Endothelial cell of umbilical vein (primary cell): ENCODE measurements around the gene CDKN1A. TPM values are rescaled to one million over a fixed set of nuclear protein-coding genes. Genes with fewer than 3 reads are reported as not detected.

Source experiments
- BruUV-seq: library from RNA; stranded (reverse); fragments of 400-500 nt; replicated peaks from 2 replicates; lab custom pipeline; 2021; lab: Mats Ljungman, UMichigan
- CTCF ChIA-PET: fragments of 300-600, 350-600 bp; sonication (Branson Sonifier 250); formaldehyde crosslinking; loops from one replicate; lab custom pipeline; 2021; ENCODE audit warnings: antibody characterized with exemption, inconsistent platforms; lab: Charles Lee
- POLR2A ChIA-PET: fragments of 300-600, 350-600 bp; sonication (Branson Sonifier 250); formaldehyde crosslinking; loops from one replicate; lab custom pipeline; 2021; ENCODE audit warnings: antibody characterized with exemption, inconsistent platforms; lab: Charles Lee
- DNase-seq: peaks from one replicate; pipeline ENCODE4 v3.0.0-alpha.2; 2011; ENCODE audit warnings: low read depth, low spot score
- FAIRE-seq: peaks from 2 replicates; lab custom pipeline; 2011; peaks lifted over from hg19 to GRCh38; lab: Jason Lieb, UNC
- H2AFZ ChIP-seq: 2 replicates; pipeline ENCODE4 v1.6.0; 2012; ENCODE audit warnings: low read depth, low read length, control low read depth, inconsistent platforms
- H3K27ac ChIP-seq: 2 replicates; pipeline ENCODE4 v1.5.1; 2011; ENCODE audit warnings: low read depth, mild to moderate bottlenecking, control low read depth, low read length, moderate library complexity; ENCODE audit not compliant: insufficient read depth
- H3K27me3 ChIP-seq, 2 experiments: 2 replicates each; pipeline versions ENCODE4 v1.6.0 to v1.6.1; 2011; ENCODE audit warnings: low read length in 2 of 2, mixed read lengths in 1 of 2; ENCODE audit not compliant: control insufficient read depth in 2 of 2, insufficient read depth in 2 of 2
- H3K36me3 ChIP-seq, 2 experiments: 2 replicates in 1 of 2; 3 replicates in 1 of 2; pipeline ENCODE4 v1.5.1; 2011; ENCODE audit warnings: low read length in 2 of 2, mild to moderate bottlenecking in 1 of 2, moderate library complexity in 1 of 2; ENCODE audit not compliant: control insufficient read depth in 2 of 2, insufficient read depth in 2 of 2; ENCODE audit errors: extremely low read depth in 1 of 2
- H3K4me1 ChIP-seq: 3 replicates; pipeline ENCODE4 v1.5.1; 2011; ENCODE audit warnings: mild to moderate bottlenecking, low read length; ENCODE audit not compliant: control insufficient read depth, insufficient read depth; ENCODE audit errors: extremely low read depth
- H3K4me2 ChIP-seq: 2 replicates; pipeline ENCODE4 v1.6.1; 2011; ENCODE audit warnings: low read length, control low read depth, mixed read lengths; ENCODE audit not compliant: insufficient read depth
- H3K4me3 ChIP-seq, 3 experiments: fragments of 200-600 bp in 1 of 3; sonication (generic), shearing (Covaris generic) in 1 of 3; replicated peaks in 1 of 3; 2 replicates each; pipeline ENCODE4 v1.5.1; 2011 to 2016; ENCODE audit warnings: control low read depth in 3 of 3, low read length in 3 of 3, mild to moderate bottlenecking in 2 of 3, inconsistent platforms in 1 of 3, low read depth in 1 of 3, moderate library complexity in 1 of 3; ENCODE audit not compliant: insufficient read depth in 1 of 3
- H3K79me2 ChIP-seq: 2 replicates; pipeline ENCODE4 v1.6.0; 2012; ENCODE audit warnings: low read length, inconsistent platforms; ENCODE audit not compliant: control insufficient read depth, insufficient read depth
- H3K9ac ChIP-seq: replicated peaks from 2 replicates; pipeline ENCODE3; 2011; ENCODE audit warnings: low read length, control low read depth; ENCODE audit not compliant: insufficient read depth; ENCODE audit errors: extremely low read depth
- H3K9me1 ChIP-seq: replicated peaks from 3 replicates; pipeline ENCODE4 v1.6.0; 2011; ENCODE audit warnings: mild to moderate bottlenecking, low read length; ENCODE audit not compliant: control insufficient read depth, insufficient read depth; ENCODE audit errors: extremely low read depth
- H3K9me3 ChIP-seq: replicated peaks from 2 replicates; pipeline ENCODE4 v1.5.1; 2012; ENCODE audit warnings: low read length, inconsistent platforms; ENCODE audit not compliant: control insufficient read depth, insufficient read depth
- H4K20me1 ChIP-seq: replicated peaks from 2 replicates; pipeline ENCODE3; 2011; ENCODE audit warnings: mild to moderate bottlenecking, low read length; ENCODE audit not compliant: control insufficient read depth, insufficient read depth; ENCODE audit errors: extremely low read depth
- EZH2 ChIP-seq: IDR thresholded peaks from 2 replicates; pipeline ENCODE4 v1.6.1; 2012; ENCODE audit warnings: borderline replicate concordance, low read depth, mild to moderate bottlenecking, moderate library complexity, low read length, inconsistent platforms; ENCODE audit not compliant: severe bottlenecking
- FOS ChIP-seq: IDR thresholded peaks from 2 replicates; pipeline ENCODE4 v1.6.1; 2011; ENCODE audit warnings: mild to moderate bottlenecking, low read length, moderate library complexity, borderline replicate concordance; ENCODE audit not compliant: insufficient read depth
- GATA2 ChIP-seq: IDR thresholded peaks from 2 replicates; pipeline ENCODE4 v1.7.0; 2011; ENCODE audit warnings: low read depth, mild to moderate bottlenecking, moderate library complexity, mixed read lengths, low read length; ENCODE audit not compliant: insufficient read length, insufficient read depth
- JUN ChIP-seq: IDR thresholded peaks from 2 replicates; pipeline ENCODE4 v1.6.1; 2011; ENCODE audit warnings: borderline replicate concordance, low read depth; ENCODE audit not compliant: insufficient read length, insufficient read depth
- MAX ChIP-seq: IDR thresholded peaks from 2 replicates; pipeline ENCODE4 v1.6.1; 2011; ENCODE audit not compliant: insufficient read depth, insufficient read length
- MYC ChIP-seq: IDR thresholded peaks from one replicate; pipeline ENCODE4 v1.6.1; 2011; ENCODE audit warnings: mild to moderate bottlenecking, low read depth, low read length
- POLR2A ChIP-seq: IDR thresholded peaks from 2 replicates; pipeline ENCODE4 v1.6.1; 2012; ENCODE audit warnings: low read depth, mild to moderate bottlenecking, control low read depth, low read length
- POLR2AphosphoS5 ChIP-seq: IDR thresholded peaks from 2 replicates; pipeline ENCODE4 v1.6.1; 2012; ENCODE audit warnings: low read depth, mild to moderate bottlenecking, control low read depth, low read length, moderate library complexity; ENCODE audit not compliant: insufficient read depth
- dilution Hi-C: fragments of 300-500 bp; cut with MboI; formaldehyde crosslinking; loops from one replicate; pipeline ENCODE4 v1.15.0; 2019; ENCODE audit warnings: low sequenced_read_pairs; ENCODE audit not compliant: extremely low pct_ligation_motif_present
- intact Hi-C: fragments of 100-400 bp; cut with micrococcal nuclease; formaldehyde crosslinking; loops from one replicate; pipeline ENCODE4 v1.10.0; 2022
- polyA plus RNA-seq, 4 experiments: library from polyadenylated mRNA; depleted of rRNA in 3 of 4; stranded (reverse) in 3 of 4; unstranded in 1 of 4; fragments of >200 nt; gene quantifications; 2 replicates each; pipeline versions ENCODE4 v1.2.1 to v1.2.3, GENCODE V29; 2011 to 2012; ENCODE audit warnings: missing spikeins in 1 of 4
- total RNA-seq: library from RNA; stranded (reverse); gene quantifications from 2 replicates; pipeline ENCODE4 v1.2.3, GENCODE V29; 2021
- TF ChIP-seq, protein P1 (sequence below), 2 donors: IDR thresholded peaks; 1 replicate in 1 of 2; 2 replicates in 1 of 2; pipeline ENCODE4 v1.5.1; 2011; ENCODE audit warnings: low read length in 2 of 2, mild to moderate bottlenecking in 2 of 2, moderate library complexity in 2 of 2, control low read depth in 1 of 2, inconsistent platforms in 1 of 2, low read depth in 1 of 2; ENCODE audit not compliant: insufficient read depth in 1 of 2; ENCODE audit errors: extremely low read depth in 1 of 2

CDKN1A gene
- total and polyA plus RNA-seq, 2 donors (not counting 3 experiments of a cell fraction or from before 2014, with no cell fraction given): 170 to 238 TPM

DNA sequence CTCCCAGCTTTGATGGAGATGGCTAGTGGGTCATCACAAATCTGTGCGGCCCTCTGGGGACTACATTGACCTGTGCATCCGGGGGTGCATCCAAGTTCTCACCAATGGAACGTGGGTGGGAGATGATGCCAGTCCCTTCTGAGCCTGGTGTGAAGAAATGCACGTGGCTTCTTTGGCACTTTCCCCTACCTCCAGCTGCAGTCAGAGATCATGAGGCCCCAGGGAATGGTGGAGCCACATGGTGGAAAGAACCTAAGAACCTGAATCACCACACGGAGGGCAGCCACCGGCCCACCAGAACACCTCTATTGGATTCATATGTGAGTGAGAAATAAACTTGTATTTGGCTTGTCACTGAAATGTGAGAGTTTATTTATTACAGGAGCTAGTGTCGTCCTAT lies 9.9 kb upstream of the CDKN1A start:
- Histone ChIP-seq H3K4me2 (no peak overlapping the region), H3K79me2 (no peaks in the 10 kb centered on the region), H3K9me1 (no peaks in the 10 kb centered on the region), H2AFZ (no peak overlapping the region), H3K9me3 (no peaks in the 10 kb centered on the region), H3K9ac (no peak overlapping the region), H3K36me3 (no peaks in the 10 kb centered on the region), H3K4me1 (no peaks in the 10 kb centered on the region), H3K27me3 (no peaks in the 10 kb centered on the region), H4K20me1 (no peaks in the 10 kb centered on the region), H3K4me3 (no peak overlapping the region), H3K27ac (no peak overlapping the region)
- dilution Hi-C loops: no loop called here
- ChIA-PET CTCF (interaction anchor here (1.0 kb wide), 1 partner anchor 8 kb away, joined by 3 read pairs; no protein-coding TSS in a partner anchor), POLR2A (interaction anchor here (0.8 kb wide), 1 partner anchor 10 kb away, joined by 3 read pairs; the partner anchor contains the start of gene CDKN1A)
- DNase-seq (no peak), FAIRE-seq (no peak)
- intact Hi-C loops: no loop called here
- TF ChIP-seq MYC (no peak), POLR2AphosphoS5 (no peak), POLR2A (no peak), JUN (no peak), MAX (no peak), EZH2 (no peak), GATA2 (no peak), FOS (no peak)
- TF ChIP-seq, protein P1, sequence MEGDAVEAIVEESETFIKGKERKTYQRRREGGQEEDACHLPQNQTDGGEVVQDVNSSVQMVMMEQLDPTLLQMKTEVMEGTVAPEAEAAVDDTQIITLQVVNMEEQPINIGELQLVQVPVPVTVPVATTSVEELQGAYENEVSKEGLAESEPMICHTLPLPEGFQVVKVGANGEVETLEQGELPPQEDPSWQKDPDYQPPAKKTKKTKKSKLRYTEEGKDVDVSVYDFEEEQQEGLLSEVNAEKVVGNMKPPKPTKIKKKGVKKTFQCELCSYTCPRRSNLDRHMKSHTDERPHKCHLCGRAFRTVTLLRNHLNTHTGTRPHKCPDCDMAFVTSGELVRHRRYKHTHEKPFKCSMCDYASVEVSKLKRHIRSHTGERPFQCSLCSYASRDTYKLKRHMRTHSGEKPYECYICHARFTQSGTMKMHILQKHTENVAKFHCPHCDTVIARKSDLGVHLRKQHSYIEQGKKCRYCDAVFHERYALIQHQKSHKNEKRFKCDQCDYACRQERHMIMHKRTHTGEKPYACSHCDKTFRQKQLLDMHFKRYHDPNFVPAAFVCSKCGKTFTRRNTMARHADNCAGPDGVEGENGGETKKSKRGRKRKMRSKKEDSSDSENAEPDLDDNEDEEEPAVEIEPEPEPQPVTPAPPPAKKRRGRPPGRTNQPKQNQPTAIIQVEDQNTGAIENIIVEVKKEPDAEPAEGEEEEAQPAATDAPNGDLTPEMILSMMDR (IDR thresholded peaks at IDR 0.05; ENCODE audit: extremely low read depth in 1 of 2, insufficient read depth in 1 of 2, low read depth in 1 of 2, low read length in 2 of 2): no peak
- no TSS peak for BruUV-seq
